GM18526 (cell line): Measurements from ENCODE around the gene NUBP2.

ENCODE experiments used
- POLR2A ChIP-seq: IDR thresholded peaks from 3 replicates; pipeline ENCODE4 v1.6.1; 2011; ENCODE audit not compliant: insufficient read length; ENCODE audit errors: extremely low read depth

NUBP2 gene

GRCh38 chr16:1794221-1794871 lies 11.6 kb downstream of the NUBP2 start:
- TF ChIP-seq POLR2A = no peak

GRCh38 chr16:1794908-1795666 lies 12.3 kb downstream of the NUBP2 start:
- no peak for TF ChIP-seq POLR2A

DNA sequence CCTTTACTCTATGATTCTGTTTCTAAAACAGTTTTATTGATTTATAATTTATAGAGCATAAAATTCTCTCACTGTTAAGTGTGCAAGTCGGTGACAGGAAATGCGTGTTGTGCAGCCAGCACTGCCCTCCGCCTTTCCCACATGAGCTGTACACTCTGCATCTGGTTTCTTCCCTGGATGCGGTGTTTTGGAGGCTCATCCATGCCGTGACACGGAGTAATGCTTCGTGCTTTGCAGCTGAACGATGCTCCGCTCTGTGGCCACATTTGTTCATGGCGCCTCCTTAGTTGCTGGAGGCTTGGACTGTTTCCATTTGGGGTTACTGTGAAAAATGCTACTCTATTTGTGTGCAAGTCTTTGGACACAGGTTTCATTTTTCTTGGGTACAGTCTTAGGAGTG lies 17.9 kb downstream of the NUBP2 start:
- no peak for TF ChIP-seq POLR2A

DNA sequence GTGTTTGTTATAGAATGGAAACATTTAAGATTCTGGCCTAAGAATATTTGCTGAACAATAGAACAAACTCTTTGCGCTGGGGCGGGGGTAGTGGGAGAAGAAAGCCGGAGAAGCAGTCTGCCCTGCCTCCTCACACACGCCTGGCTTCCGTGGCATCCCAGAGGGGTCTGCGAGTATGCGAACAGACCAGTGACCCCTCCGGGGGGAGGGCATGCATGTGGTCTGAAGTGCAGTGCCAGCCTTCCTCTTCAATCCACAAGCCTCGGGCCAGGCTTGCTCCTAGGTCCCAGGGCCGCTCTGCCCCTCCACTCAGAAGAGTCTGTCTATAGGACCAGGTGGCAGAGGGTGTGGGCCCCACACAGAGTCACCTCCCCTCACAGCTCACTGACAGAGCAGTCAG lies 24.9 kb downstream of the NUBP2 start:
- TF ChIP-seq POLR2A = no peak

DNA sequence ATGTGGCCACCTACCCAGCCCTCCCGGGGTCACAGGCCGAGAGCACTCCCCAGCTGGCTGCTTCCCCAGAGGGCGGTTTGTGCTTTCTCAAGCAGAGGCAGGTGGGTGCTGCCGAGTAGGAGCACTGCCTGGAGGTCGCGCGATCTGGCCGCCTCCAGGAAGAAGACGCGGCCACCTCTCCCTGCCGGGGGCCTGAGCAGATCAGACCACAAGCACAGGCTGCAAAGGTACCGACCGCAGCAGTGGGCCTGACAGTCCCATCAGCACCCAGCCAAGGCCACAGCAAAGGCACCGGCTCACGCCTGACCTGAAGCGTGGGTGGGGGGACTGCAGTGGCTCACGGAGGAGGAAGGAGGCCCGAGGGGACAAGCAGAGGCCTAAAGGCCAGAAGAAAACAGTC lies 25.9 kb downstream of the NUBP2 start:
- TF ChIP-seq POLR2A = no peak

DNA sequence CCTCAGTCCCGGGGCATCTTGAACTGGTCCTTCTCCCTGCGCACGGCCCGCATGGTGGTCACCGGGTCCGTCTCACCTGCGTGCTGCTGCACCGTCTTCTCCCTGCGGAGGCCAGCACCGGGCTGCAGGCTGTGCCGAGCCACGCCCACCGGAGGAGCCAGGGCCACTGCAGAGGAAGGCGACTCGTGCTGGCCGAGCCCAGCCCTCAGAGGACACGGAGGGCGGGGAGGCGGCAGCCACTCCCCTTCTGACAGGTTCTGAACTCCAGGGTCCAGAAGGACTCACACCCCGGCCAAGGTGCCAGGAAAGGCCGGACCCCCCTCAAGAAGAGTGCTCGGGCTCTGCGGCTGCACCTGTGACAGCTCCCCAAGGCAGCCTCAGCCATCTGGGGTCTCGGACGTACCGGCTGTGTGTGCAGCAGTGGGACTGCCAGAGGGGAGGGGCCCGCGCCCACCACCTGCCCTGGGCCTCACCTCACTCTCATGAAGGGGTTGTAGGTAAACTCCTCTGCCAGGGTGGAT lies 26.6 kb downstream of the NUBP2 start:
- no peak for TF ChIP-seq POLR2A

- no peak for TF ChIP-seq POLR2A
Observed at GRCh38 chr16:1810106-1810505, 27.3 kb downstream of the NUBP2 start.

DNA sequence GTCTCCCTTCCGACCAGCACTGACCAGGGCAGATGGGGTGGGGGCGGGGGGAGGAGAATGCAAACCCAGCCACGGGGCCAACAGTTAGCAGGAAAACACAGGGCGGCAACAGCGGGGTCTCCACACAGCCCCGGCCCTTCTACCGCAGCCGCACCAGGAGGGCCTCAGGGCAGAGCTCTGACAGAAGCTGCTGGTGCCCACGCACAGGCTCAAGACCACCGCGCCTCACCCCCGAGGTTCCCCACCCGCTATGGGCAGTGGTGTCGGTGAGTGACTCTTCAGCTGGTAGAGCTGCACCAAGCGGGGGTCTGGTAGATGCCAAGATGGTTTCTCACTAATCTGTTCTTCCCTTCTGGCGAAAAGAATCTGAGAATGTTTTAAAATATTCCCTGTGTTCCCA lies 27.8 kb downstream of the NUBP2 start:
- no peak for TF ChIP-seq POLR2A

DNA sequence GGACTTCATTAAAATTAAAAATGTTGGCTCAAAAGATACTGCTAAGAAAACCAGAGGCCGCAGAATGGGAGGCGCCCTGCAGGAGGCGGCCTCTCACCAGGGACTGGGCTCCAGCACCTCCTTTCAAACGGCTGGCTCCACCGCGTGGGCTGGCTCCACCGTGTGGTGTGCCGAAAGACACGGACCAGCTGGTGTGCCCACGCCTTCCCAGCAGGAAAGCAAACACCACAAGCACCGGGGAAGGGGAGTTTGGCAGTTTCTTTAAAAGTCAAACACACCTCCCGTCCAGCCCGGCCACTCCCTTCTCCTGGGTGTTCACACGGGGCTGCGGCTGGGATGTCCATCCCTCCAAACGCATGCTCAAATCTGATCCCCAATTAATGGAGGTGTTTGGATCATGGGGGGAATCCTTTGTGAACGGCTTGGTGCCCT lies 30.0 kb downstream of the NUBP2 start:
- TF ChIP-seq POLR2A = no peak

DNA sequence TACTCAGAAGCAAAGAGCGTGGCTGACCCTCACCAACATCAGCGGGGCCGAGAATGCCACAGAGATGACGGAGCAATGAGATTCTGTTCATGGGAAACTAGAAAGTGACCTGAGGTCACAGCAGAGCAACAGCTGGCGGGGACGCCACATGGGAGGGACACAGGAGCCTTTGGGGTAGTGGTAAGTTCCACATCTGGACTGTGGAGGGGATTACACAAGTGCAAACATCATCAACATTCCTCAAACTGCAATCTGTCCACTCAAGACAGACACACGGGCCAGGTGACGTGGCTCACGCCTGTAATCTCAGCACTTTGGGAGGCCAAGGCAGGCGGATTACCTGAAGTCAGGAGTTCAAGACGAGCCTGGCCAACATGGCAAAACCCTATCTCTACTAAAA lies 32.7 kb downstream of the NUBP2 start:
- no peak for TF ChIP-seq POLR2A

GRCh38 chr16:1816396-1817275 lies 33.9 kb downstream of the NUBP2 start:
- no peak for TF ChIP-seq POLR2A

DNA sequence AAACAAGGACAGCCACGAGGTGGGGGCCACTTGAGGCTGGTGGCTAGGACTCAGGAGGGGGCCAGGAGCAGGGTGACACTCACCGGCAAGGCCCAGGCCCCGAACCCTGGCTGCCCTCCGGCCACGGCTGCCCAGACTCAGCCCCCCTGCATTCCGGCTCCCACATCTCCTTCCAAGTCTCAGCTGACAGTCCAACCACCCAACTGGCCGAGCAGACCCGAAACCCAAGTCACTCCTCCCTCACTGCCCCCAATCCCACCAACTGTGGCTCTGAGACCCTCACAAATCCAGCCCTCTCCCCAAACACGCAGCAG lies 34.5 kb downstream of the NUBP2 start:
- no peak for TF ChIP-seq POLR2A

GRCh38 chr16:1817716-1818115 lies 35.0 kb downstream of the NUBP2 start:
- no peak for TF ChIP-seq POLR2A

DNA sequence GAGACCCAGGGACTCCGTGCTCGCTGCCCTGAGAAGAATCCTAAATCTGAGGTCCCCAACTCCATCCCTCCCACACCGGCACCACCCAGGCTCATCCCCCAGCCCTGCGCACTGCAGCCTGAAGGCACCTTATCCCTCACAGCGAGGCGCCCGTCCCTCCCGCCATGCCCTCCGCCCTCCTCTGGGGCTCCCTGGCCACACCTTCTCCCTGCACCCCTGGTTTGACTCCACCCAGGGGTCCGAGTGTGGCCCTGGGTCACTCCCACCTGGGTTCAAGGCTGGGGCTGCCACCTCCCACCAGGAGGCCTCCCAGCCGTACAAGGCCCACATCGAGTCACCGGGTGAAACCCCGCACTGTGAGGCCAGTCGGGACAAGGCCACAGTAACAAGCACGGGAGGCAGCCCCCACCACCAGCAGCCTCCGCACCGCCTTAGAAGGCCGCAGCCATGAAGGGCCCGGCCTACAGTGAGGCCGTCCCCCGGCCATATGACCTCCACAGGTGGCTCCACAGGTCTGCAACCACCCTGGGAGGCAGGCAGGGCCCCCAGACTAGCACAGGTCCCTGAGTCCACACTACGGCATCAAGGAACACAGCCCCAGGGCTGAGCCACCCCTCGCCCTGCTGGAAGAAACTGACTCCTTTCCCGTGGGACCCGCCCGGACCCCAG lies 35.6 kb downstream of the NUBP2 start:
- TF ChIP-seq POLR2A = no peak

DNA sequence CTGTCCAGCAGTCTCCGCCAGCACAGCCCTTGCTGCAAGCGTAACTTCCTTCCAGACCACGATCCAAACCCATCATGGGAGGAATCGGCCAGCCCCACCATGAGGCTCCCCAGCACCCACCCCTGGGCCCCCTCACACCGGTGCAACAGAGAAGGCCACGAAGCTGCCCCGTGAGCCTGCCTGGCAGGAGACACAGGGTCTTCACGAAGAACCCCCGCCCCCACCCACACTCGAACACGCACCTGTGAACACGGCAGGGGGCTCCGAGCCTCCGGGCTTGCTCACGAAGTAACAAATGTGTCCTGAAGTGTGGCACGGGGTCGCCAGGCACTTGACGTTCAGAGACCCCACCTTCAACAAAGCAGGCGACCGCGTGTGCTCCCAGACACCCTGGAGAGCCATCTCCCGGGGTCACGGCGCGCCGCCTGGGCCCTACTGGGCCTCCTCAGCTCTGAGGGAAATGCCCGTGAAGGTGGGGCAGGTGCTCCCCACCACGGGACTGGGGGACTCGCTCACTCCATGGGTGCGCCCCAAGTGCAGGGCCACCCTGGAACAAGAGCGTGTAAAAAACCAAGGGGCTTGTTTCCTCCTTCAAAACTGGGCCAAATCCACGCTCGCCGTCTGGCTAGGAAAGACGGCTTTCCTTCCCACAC lies 36.2 kb downstream of the NUBP2 start:
- TF ChIP-seq POLR2A = no peak
